Measurements from ENCODE around the gene EPHX1. TPM values are rescaled to one million over a fixed set of nuclear protein-coding genes. Genes with fewer than 3 reads are reported as not detected.

Gene EPHX1
- total and polyA plus RNA-seq, 4 donors: 93.8 to 1,448 (median 204) TPM

- WGBS: 97% methylated on average over 5 of the region's 5 CpGs
- Histone ChIP-seq H3K27me3 (ENCODE audit: control insufficient read depth in 4 of 4, insufficient read depth in 4 of 4, low read length in 3 of 4) (no peaks in the 10 kb centered on the region), H3K4me1 (ENCODE audit: control insufficient read depth in 4 of 4, insufficient read depth in 4 of 4, low read length in 3 of 4) (no peaks in the 10 kb centered on the region), H3K36me3 (ENCODE audit: control insufficient read depth in 4 of 4, insufficient read depth in 3 of 4, low read depth in 1 of 4, low read length in 3 of 4) (peaks cover 20 to 83% (median 60%) of the 10 kb centered on the region in 4 donors), H3K4me3 (ENCODE audit: low read depth in 1 of 3, low read length in 3 of 3) (no peak overlapping the region), H3K27ac (ENCODE audit: low read depth in 1 of 2, low read length in 2 of 2) (no peak overlapping the region), H3K9ac (ENCODE audit: low read depth in 1 of 2, low read length in 2 of 2) (no peak overlapping the region), H3K9me3 (ENCODE audit: control insufficient read depth in 4 of 4, low read length in 3 of 4) (no peaks in the 10 kb centered on the region)
- TF ChIP-seq REST (IDR thresholded peaks at IDR 0.05) (no peak), GABPA (IDR thresholded peaks at IDR 0.05 in 1 of 2, conservative IDR thresholded peaks at IDR 0.05 in 1 of 2) (no peak), HNF4A (conservative IDR thresholded peaks at IDR 0.05) (no peak), HNF4G (IDR thresholded peaks at IDR 0.05) (no peak), ATF3 (IDR thresholded peaks at IDR 0.05) (no peak), FOXA1 (IDR thresholded peaks at IDR 0.05) (no peak), NR2F2 (IDR thresholded peaks at IDR 0.05) (no peak), FOXA2 (IDR thresholded peaks at IDR 0.05) (no peak), RXRA (IDR thresholded peaks at IDR 0.05) (no peak), TAF1 (conservative IDR thresholded peaks at IDR 0.05) (no peak), EGR1 (IDR thresholded peaks at IDR 0.05; ENCODE audit: low read depth in 2 of 2) (no peak), CTCF (IDR thresholded peaks at IDR 0.05; ENCODE audit: low read depth, low read length, missing input control) (no peak), JUND (IDR thresholded peaks at IDR 0.05) (no peak), RAD21 (IDR thresholded peaks at IDR 0.05) (no peak), MAX (IDR thresholded peaks at IDR 0.05) (no peak), YY1 (IDR thresholded peaks at IDR 0.05) (no peak), SP1 (IDR thresholded peaks at IDR 0.05) (no peak), ZBTB33 (IDR thresholded peaks at IDR 0.05) (no peak)
- DNase-seq (ENCODE audit: low spot score): no peak
Observed at GRCh38 chr1:225863167-225863566, 53.2 kb downstream of the EPHX1 start.

All from liver (tissue), 9 donors.